RPMI8226 (cell line): ENCODE data around the gene CLEC2A.
"Not testable (repeated sequence)": the region's sequence is repeated elsewhere in the genome, so short reads cannot be mapped to it uniquely, and the experiment has no call there.

ENCODE experiments used
- DNase-seq: peaks from one replicate; pipeline ENCODE4 v3.0.0-alpha.2; 2015

The CLEC2A gene, protein sequence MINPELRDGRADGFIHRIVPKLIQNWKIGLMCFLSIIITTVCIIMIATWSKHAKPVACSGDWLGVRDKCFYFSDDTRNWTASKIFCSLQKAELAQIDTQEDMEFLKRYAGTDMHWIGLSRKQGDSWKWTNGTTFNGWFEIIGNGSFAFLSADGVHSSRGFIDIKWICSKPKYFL

DNA sequence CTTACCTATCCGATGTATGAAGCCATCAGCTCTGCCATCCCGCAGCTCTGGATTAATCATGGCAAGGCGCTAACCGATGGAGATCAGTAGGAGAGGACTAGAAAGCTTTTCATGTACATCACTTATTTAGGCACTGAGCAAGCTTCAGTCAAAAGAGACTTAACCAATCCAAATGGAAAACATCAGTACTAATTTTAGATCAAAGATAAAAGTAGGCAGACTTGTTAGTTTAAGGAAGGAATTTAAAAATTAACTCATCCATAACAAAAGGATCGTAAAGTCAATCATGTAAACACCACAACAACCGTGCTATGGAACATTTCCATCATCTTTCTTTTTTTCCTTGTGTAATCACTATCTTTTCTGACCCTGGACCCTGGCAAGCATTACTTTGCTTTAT lies at the start of gene CLEC2A:
TSS of gene CLEC2A (minus strand) at position 101 of the 400 bp plus-strand sequence. CDS start at position 60, 41 bp downstream.
- DNase-seq = no peak

DNA sequence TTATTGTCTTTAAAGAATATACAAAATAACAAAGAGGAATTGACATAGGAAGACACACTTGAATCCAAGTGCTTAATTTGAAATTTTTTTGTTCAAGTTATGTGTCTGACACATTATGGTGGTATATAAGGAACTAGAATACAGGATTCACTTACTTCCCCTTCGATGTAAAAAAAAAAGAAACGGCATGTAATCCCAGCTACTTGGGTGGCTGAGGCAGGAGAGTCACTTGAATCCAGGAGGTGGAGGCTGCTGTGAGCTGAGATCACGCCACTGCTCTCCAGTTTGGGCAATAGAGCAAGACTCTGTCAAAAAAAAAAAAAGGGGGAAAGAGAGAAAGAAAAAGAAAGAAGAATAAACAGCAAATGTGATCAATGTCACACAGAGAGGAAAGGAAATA lies 48.0 kb upstream of the CLEC2A start:
- DNase-seq = no peak

GRCh38 chr12:9977916-9978315 lies 45.7 kb upstream of the CLEC2A start:
- no peak for DNase-seq

DNA sequence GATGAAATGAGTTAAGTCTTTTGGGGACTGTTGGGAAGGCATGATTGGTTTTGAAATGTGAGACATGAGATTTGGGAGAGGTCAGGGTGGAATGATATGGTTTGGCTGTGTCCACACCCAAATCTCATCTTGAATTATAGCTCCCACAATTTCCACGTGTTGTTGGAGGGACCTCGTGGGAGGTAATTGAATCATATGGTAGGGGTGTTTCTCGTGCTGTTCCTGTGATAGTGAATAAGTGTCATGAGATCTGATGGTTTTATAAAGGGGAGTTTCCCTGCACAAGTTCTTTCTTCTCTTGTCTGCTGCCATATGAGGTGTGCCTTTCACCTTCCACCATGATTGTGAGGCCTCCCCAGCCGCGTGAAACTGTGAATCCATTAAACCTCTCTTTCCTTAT lies 44.5 kb upstream of the CLEC2A start:
- not testable (repeated sequence) for DNase-seq

DNA sequence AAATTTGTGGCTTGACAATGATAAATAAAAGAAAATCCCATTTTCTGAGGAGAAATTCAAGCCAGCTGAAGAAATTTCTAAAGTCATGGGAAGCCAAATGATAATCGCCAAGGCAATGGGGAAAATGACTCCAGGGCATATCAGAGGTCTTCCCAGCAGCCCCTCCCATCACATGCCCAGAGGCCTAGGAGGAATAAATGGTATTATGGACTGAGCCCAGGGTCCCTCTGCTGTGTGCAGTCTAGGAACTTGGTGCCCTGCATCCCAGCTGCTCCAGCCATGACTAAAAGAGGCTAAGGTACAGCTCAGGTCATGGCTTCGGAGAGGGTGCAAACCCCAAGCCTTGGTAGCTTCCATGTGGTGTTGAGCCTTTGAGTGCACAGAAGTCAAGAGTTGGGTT lies 43.4 kb upstream of the CLEC2A start:
- DNase-seq = no peak

DNA sequence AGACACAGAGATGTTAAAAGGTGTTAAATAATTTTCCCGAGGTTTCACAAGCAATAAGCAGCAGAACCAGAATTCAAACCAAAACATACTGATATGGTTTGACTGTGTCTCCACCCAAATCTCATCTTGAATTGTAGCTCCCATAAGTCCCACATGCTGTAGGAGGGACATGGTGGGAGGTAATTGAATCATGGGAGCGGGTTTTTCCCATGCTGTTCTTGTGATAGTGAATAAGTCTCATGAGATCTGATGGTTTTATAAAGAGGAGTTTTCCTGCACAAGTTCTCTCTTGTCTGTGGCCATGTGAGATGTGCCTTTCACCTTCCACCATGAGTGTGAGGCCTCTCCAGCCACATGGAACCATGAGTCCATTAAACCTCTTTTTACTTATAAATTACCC lies 42.6 kb upstream of the CLEC2A start:
- not testable (repeated sequence) for DNase-seq

DNA sequence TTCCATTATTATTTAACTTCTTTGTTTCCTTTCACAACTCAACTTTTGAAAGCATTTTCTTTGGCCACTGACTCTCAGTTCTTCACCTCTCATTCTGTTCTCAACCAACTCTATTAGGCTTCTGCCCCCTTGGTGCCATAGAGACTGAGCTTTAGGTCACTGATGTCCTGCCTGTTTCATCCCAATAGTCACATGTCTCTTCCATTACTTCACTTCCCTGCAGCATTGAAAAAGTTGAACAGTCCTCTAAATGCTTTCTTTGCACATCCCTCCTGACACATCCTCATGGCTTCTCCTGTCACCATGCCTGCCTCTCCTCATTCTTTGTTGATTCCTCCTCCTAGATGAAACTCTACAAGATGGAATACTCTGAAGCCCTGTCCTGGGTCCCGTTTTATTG lies 41.8 kb upstream of the CLEC2A start:
- DNase-seq = no peak

DNA sequence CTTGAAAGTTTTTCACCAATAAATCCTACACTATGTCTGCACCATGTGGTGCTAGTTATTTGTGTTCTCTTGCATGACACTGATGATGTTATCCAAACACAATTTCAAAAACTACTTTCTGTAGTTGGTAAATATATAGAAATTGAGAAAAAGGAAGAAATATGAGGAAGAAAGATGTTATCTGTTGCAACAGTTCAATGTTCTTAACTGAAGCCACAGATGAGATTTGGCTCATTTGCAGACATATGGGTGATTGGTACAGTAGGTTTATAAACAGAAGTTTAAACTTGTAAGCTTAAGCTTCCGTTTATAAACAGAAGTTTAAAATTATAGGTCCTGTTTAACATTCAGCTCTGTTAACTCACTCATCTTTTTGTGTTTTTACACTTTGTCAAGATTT lies 39.0 kb upstream of the CLEC2A start, which contains the start of gene CLEC12A:
TSS of gene CLEC12A (plus strand) at position 229 of the 400 bp plus-strand sequence. CDS start 188 bp downstream, outside the sequence.
- no peak for DNase-seq

- no peak for DNase-seq
Measured at GRCh38 chr12:9969673-9970072, 37.5 kb upstream of the CLEC2A start.

GRCh38 chr12:9961901-9962300 lies 29.7 kb upstream of the CLEC2A start:
- DNase-seq = no peak

DNA sequence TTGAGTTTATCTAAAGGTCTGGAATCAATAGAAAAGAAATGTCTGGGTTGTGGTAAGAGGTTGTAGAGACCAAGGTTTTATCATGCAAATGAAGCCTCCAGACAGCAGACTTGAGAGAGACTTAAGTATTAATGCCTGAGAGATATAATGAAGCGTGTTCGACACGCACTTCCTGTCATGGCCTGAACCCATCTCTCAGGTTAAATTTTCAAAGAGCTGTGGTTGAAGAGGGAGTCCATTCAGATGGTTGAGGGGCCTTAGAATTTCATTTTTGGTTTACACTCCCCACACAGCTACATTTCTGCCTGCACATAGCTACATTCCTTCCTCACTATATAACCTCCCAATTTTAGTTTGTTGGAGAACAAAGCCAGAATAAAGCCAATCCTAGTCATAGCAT lies 28.9 kb upstream of the CLEC2A start:
- DNase-seq = no peak

DNA sequence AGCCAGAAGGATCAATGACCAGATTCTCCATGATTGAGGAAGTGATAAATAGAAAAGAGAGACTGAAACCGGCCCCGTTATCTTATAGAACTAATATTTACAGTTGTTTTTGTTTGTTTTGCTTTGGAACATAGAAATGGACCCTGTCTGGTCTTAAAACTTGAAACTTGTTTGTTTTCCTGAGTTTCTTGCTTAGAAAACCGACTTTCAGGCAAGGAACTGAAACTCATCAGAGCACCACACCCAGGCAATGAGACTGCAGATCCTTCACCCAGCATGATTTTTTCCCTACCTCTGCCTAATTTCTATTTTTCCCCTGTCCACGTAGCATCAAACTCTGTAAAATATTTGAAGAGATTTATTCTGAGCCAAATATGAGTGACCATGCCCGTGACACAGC lies 28.4 kb upstream of the CLEC2A start:
- no peak for DNase-seq

DNA sequence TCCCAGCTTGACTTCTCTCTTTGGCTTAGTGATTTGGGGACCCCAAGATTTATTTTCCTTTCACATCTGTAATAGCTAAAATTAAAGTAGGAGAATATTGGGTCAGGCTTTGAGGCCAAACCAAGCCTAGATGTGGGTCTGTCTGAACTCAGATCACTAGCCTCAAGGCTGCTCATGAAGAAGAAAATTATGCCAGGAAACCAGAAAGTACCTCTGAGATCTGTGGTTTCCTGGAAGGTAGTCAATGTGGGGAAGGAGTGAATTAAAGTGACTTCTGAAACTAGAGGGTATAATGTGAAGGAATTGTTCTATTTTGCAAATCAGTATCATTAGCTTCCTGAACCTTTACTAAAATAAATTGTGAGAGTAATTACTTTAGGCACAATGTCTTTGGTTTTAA lies 25.7 kb upstream of the CLEC2A start:
- DNase-seq = no peak

DNA sequence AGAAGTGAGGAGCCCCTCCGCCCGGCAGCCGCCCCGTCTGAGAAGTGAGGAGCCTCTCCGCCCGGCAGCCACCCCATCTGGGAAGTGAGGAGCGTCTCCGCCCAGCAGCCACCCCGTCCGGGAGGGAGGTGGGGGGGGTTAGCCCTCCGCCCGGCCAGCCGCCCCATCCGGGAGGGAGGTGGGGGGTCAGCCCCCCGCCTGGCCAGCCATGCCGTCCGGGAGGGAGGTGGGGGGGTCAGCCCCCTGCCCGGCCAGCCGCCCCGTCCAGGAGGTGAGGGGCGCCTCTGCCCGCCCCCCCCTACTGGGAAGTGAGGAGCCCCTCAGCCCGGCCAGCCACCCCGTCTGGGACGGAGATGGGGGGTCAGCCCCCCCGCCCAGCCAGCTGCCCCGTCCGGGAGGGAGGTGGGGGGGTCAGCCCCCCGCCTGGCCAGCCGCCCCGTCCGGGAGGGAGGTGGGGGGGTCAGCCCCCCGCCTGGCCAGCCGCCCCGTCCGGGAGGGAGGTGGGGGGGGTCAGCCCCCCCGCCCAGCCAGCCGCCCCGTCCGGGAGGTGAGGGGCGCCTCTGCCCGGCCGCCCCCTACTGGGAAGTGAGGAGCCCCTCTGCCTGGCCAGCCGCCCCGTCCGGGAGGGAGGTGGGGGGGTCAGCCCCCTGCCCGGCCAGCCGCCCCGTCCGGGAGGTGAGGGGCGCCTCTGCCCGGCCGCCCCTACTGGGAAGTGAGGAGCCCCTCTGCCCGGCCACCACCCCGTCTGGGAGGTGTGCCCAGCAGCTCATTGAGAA lies 21.0 kb upstream of the CLEC2A start:
- DNase-seq = not testable (repeated sequence)

DNA sequence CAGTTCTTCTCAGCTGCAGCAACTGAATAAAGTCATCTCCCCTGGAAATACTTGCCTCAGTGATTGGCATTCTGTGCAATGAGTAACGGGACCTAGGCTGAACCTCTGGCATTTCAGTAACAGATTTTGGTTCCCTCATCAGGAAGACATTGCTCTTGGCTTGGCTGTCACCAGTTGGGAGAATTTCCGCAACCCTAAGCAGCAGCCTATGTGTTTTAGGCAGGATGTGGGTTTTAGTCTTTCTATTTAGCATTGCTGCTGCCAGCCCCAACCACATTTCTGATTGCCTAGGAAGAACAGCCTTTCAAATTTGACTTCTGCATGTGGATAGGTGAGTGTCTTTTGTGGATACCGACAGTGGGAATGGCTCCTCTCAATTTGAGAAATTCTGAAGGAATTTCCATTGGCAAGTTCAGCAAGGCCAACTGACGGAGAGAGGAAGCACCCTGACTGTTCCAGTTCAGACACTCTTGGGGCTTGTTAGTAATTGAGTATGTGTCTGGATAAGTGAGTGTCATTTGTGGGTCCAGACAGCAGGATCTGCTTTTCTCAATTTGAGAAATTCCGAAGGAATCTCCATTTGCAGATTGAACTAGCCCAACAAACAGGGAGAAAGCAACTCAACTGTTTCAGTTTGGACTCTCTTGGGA lies 19.0 kb upstream of the CLEC2A start:
- no peak for DNase-seq

DNA sequence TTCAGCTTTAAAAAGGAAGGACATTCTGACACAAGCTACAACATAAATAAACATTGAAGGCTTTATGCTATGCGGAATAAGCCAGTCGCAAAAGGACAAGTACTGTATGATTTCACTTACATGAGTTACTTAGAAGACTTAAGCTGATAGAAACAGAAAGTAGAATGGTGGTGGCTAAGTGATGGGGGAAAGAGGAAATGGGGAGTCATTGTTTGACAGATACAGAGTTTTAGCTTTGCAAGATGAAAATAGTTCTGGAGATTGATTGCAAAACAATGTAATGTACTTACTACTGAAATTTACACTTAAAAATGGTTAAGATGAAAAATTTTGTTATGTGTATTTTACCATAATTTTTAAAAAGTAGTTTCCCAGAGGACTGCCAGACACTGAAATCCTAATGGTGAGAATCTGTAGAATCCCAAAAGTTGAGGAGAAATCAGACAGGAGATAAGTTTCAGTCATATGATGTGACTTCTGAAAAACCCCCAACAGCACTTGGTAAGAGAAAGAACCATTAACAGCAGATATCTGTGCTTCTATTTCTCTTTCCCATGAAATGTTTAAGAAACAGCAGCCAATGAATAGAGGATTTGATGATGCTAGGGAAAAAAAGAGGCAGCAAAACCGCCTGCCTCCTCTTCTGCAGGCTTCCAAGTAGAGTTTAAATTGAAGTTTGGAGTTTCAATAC lies 16.6 kb upstream of the CLEC2A start:
- DNase-seq = peak; percentile 34

- DNase-seq = no peak
Measured at GRCh38 chr12:9947674-9948073, 15.5 kb upstream of the CLEC2A start.

DNA sequence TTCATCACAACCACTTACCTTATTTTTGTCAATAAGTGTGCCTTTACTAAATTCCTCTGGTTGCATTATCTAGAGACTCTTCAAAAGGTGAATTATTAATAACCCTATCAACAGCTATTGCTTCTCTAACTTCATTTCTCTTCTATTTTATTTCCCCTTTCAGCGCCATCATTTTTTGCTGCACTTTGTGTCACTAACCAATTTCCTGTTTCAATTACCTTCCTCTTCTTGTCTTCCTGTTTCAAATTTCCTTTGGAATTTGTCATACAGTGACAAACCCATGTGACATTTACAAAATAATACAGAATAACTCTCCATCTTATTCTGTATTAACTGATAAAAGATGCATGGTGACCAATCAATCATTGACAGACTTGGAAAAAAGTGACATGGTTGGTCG lies 12.2 kb upstream of the CLEC2A start:
- DNase-seq = no peak

DNA sequence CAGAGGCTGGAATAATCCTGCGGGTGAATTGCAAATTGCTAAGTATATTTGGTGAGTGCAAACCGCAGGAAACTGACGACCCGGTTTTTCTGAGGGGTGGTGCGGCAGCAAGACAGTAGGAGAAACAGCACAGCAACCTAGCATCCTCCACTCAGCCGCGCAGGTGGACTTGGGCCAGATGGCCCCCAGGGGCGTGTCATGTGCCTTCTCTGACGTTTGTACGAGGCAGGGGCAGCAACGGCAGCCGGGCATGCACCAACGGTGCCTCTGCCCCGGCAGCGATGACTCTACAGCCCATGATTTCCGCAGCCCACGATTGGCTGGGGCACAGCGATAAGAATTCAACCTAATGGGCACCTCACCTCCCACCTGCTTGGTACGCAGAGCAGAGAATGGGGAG lies 11.1 kb upstream of the CLEC2A start:
- DNase-seq = peak; percentile 53

GRCh38 chr12:9941838-9942237 lies 9.7 kb upstream of the CLEC2A start:
- DNase-seq = no peak

- DNase-seq = peak; percentile 25
Measured at GRCh38 chr12:9940375-9940774, 8.2 kb upstream of the CLEC2A start.

GRCh38 chr12:9936591-9936990 lies 4.4 kb upstream of the CLEC2A start:
- DNase-seq = no peak

DNA sequence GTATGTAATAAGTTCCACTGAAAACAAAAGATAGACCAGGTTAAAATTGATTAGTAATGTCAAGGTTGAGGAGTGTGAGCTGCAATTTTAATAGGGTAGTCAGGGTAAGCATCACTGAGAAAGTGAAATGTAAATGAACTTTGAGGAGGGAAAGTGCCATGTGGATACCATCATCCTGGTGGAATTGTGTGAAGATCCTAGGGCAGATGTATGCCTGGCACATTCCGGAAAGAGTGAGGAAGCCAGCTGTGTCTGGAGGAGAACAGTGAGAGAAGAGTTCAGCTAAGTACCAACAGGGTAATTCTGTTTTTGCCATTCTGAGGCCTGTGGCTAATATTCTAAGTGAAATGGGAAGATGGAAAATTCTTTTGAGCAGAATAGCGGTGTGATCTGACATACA lies 2.9 kb upstream of the CLEC2A start:
- no peak for DNase-seq

GRCh38 chr12:9933958-9934357 lies 1.8 kb upstream of the CLEC2A start:
- no peak for DNase-seq
